ENCODE results near the gene OR7A10.
"Not testable (repeated sequence)": the region's sequence is repeated elsewhere in the genome, so short reads cannot be mapped to it uniquely, and the experiment has no call there.

The OR7A10 gene

DNA sequence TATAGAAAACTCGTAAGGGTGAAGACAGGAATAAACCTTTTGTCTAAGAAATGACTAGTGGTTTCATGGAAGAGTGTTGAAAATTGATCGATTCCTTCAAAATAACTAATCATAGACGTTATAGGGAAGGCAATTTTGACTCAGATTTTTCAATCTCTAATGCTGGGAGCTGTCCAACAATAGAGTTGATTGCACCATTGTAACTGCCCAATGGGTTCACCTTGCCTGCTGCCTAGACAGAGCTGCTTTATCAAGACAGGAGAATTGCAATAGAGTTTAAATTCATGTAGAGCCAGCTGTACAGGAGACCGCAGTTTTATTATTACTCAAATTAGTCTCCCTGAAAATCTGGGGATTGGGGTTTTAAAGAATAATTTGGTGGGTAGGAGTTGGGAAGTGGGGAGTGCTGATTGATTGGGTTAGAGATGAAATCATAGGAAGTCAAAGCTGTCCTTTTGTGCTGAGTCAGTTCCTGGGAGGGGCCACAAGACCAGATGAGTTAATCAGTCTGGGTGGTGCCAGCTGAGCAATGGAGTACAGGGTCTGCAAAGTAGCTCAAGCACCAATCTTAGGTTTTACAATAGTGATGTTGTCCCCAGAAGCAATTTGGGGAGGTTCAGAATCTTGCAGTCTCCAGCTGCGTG is 53.5 kb downstream of the OR7A10 start:
- DNase-seq (ENCODE audit: low read depth, low spot score): no peak

DNA sequence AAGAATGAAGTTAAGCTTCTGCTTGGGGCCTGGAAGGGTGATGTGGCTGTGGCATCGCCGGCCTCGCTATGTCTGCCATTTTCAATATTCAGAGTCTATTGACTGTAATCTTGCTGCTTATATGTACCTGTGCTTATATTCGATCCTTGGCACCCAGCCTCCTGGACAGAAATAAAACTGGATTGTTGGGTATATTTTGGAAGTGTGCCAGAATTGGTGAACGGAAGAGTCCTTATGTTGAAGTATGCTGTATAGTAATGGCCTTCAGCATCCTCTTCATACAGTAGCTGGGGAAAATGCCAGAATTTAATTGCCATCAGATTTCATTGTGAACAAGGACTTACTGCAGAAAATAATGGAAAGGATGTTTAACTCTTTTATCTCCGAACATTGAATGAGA is 56.5 kb downstream of the OR7A10 start:
- DNase-seq (ENCODE audit: low read depth, low spot score): not testable (repeated sequence)

Data from ELF-1 (cell line).